C4-2B (cell line): ENCODE measurements around the gene PLXDC2.

Experiments used
- CTCF ChIP-seq: fragments of 450-650 bp; conservative IDR thresholded peaks from 2 replicates; pipeline ENCODE4 v1.5.1; 2017; ENCODE audit warnings: mild to moderate bottlenecking
- ZFX ChIP-seq: fragments of 450-650 bp; IDR thresholded peaks from 2 replicates; pipeline ENCODE4 v1.6.1; 2017

GRCh38 chr10:20237586-20237985, 421.4 kb downstream of the PLXDC2 start:
- TF ChIP-seq CTCF: no peak
- no peak for TF ChIP-seq ZFX
